ENCODE results near the gene PM20D1. TPM values are rescaled to one million over a fixed set of nuclear protein-coding genes. Genes with fewer than 3 reads are reported as not detected.
A peak's percentile ranks its signal among the peaks of the same experiment; 100 is the strongest.

PM20D1 gene
- total RNA-seq, 1 donor from 2014 or later = 0.30 TPM

DNA sequence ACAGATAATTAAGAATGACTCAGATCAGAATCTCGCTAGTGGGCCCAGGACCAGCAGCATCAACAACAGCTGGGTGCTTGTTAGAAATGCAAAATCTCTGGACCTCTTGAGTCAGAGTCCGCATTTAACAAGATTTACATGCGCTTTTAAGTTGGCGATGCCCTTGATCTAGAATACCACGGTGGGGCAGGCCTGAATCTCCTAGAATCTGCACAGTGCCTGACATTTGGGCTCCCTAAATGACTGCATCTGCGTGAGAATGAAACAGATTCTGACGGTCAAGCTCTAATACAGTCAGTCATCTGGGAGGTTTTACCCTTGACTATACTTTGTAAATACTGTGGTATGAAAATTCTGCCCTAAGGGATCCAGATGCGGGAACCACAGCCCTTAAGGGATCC lies 57.5 kb downstream of the PM20D1 start:
- no peaks in the 10 kb centered on the region for H3K4me1 ChIP-seq
- intact Hi-C loops (cut with DNase I) = loop anchor here (10.0 kb wide), 2 partner anchors 122 to 182 kb away; no protein-coding TSS in a partner anchor

DNA sequence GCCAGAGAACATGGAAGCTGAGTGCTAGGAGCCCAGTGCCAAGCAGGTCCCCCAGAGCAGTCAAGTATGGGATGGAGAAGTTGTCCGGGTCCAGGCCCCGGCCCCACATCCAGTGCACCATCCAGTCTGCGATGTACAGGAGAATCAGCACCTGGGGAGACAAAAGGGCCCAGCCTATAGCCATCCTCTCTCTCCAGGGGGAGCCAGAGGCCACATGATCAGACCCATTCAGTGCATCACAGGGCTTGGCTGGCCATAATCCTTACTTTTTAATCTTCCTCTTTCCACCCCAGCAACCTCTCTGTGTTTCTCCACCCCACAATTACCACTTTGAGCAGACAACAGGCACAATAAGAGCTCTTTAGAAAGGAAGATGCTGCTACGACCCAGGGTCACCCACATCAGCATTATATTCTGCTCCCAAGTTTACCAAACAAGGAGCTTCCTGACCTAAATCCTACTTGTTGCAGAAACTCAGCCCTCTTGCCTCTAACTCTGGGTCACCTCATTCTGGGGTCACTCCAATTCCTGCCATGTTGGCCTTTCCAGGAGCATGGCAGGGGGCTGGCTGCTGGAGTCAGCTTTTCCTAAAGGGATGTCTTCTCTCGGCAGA lies 58.3 kb downstream of the PM20D1 start:
- DNase-seq = peak; percentile 65
- ATAC-seq = peak; percentile 86 to 92
- no peaks in the 10 kb centered on the region for H3K9me3 ChIP-seq
- peaks cover 69% of the 10 kb centered on the region for H3K36me3 ChIP-seq
- H3K27me3 ChIP-seq (ENCODE audit: low read depth) = no peaks in the 10 kb centered on the region
- no peak overlapping the region for H3K27ac ChIP-seq
- H3K4me1 ChIP-seq = no peaks in the 10 kb centered on the region
- peak; percentile 80 for TF ChIP-seq CTCF (IDR thresholded peaks at IDR 0.05)
- intact Hi-C loops (cut with DNase I) = loop anchor here (10.0 kb wide), 2 partner anchors 123 to 183 kb away; no protein-coding TSS in a partner anchor
- no peak overlapping the region for H3K4me3 ChIP-seq

More for the DNA sequence above, 57.5 kb downstream of the PM20D1 start:
- Histone ChIP-seq H3K36me3 (peaks cover 77% of the 10 kb centered on the region), H3K4me3 (no peak overlapping the region), H3K9me3 (no peaks in the 10 kb centered on the region), H3K27ac (no peak overlapping the region), H3K27me3 (ENCODE audit: low read depth) (no peaks in the 10 kb centered on the region)
- ATAC-seq = no peak
- no peak for DNase-seq
- no peak for TF ChIP-seq CTCF (IDR thresholded peaks at IDR 0.05)

- intact Hi-C loops (cut with DNase I) = no loop called here
- ATAC-seq = no peak
- Histone ChIP-seq H3K4me1 (no peaks in the 10 kb centered on the region), H3K9me3 (no peaks in the 10 kb centered on the region), H3K27ac (no peak overlapping the region), H3K4me3 (no peak overlapping the region), H3K27me3 (ENCODE audit: low read depth) (no peaks in the 10 kb centered on the region), H3K36me3 (peaks cover 28% of the 10 kb centered on the region)
- DNase-seq = no peak
- TF ChIP-seq CTCF (IDR thresholded peaks at IDR 0.05) = no peak
These were observed 62.5 kb downstream of the PM20D1 start for GRCh38 chr1:205787287-205787916.

- TF ChIP-seq CTCF (IDR thresholded peaks at IDR 0.05) = no peak
- ATAC-seq (no peak), DNase-seq (no peak)
- Histone ChIP-seq H3K36me3 (peaks cover 20% of the 10 kb centered on the region), H3K27ac (no peak overlapping the region), H3K4me3 (no peak overlapping the region), H3K9me3 (no peaks in the 10 kb centered on the region), H3K4me1 (no peaks in the 10 kb centered on the region), H3K27me3 (ENCODE audit: low read depth) (no peaks in the 10 kb centered on the region)
- intact Hi-C loops (cut with DNase I) = no loop called here
These were observed 63.3 kb downstream of the PM20D1 start for GRCh38 chr1:205786601-205787000.

GRCh38 chr1:205785446-205785845 lies 64.5 kb downstream of the PM20D1 start:
- no peak overlapping the region for H3K4me3 ChIP-seq
- ATAC-seq (no peak), DNase-seq (no peak)
- intact Hi-C loops (cut with DNase I) = no loop called here
- H3K9me3 ChIP-seq = no peaks in the 10 kb centered on the region
- no peaks in the 10 kb centered on the region for H3K27me3 ChIP-seq (ENCODE audit: low read depth)
- H3K4me1 ChIP-seq = no peaks in the 10 kb centered on the region
- no peak overlapping the region for H3K27ac ChIP-seq
- TF ChIP-seq CTCF (IDR thresholded peaks at IDR 0.05) = no peak
- peaks cover 9% of the 10 kb centered on the region for H3K36me3 ChIP-seq
